ENCODE data around the gene TMEM115. TPM values are rescaled to one million over a fixed set of nuclear protein-coding genes. Genes with fewer than 3 reads are reported as not detected.

The TMEM115 gene
- total and polyA plus RNA-seq, 2 of the 13 experiments (the other 11 are each of a cell fraction or from before 2014, with no cell fraction given): 22.1 to 30.7 TPM

GRCh38 chr3:50322115-50322385 lies 37.3 kb downstream of the TMEM115 start (continued):
- TF ChIP-seq HBP1 (CRISPR knock-in tag; IDR thresholded peaks at IDR 0.05; ENCODE audit: low read depth) (0 out of 2 replicates have a peak, but pooled peaks have one; percentile 0), MAZ (IDR thresholded peaks at IDR 0.05; ENCODE audit: borderline replicate concordance, low read depth, low read length) (no peak), MAZ (CRISPR knock-in tag; IDR thresholded peaks at IDR 0.05; ENCODE audit: low read depth) (peak; percentile 48), HNRNPL (IDR thresholded peaks at IDR 0.05; ENCODE audit: low read depth, low read length) (0 out of 2 replicates have a peak, but pooled peaks have one; percentile 36), MEIS2 (CRISPR knock-in tag; IDR thresholded peaks at IDR 0.05) (0 out of 2 replicates have a peak, but pooled peaks have one; percentile 17), TAF1 (CRISPR knock-in tag; IDR thresholded peaks at IDR 0.05) (peak; percentile 51), POLR2A (IDR thresholded peaks at IDR 0.05; ENCODE audit: insufficient read depth in 1 of 2, low read depth in 2 of 2, low read length in 2 of 2) (peak in 1 of 2 experiments; percentile 74; a peak in 2 of 4 replicates), ZNF772 (CRISPR knock-in tag; IDR thresholded peaks at IDR 0.05) (0 out of 2 replicates have a peak, but pooled peaks have one; percentile 31), ZMYM3 (CRISPR knock-in tag; IDR thresholded peaks at IDR 0.05) (0 out of 2 replicates have a peak, but pooled peaks have one; percentile 9), MLXIP (CRISPR knock-in tag; IDR thresholded peaks at IDR 0.05; ENCODE audit: borderline replicate concordance) (0 out of 2 replicates have a peak, but pooled peaks have one; percentile 27), ZNF556 (CRISPR knock-in tag; IDR thresholded peaks at IDR 0.05; ENCODE audit: borderline replicate concordance) (no peak), NFKB2 (CRISPR knock-in tag; IDR thresholded peaks at IDR 0.05; ENCODE audit: borderline replicate concordance) (0 out of 2 replicates have a peak, but pooled peaks have one; percentile 3), SRSF9 (IDR thresholded peaks at IDR 0.05; ENCODE audit: borderline replicate concordance, insufficient read depth, low read depth, low read length, poor library complexity, severe bottlenecking) (no peak), SIX4 (CRISPR knock-in tag; IDR thresholded peaks at IDR 0.05) (no peak), ZBTB14 (CRISPR knock-in tag; IDR thresholded peaks at IDR 0.05) (no peak; the same call in 1 of the 2 replicates), SATB2 (CRISPR knock-in tag; IDR thresholded peaks at IDR 0.05) (0 out of 2 replicates have a peak, but pooled peaks have one; percentile 45), ZBTB26 (CRISPR knock-in tag; IDR thresholded peaks at IDR 0.05; ENCODE audit: borderline replicate concordance) (no peak), YEATS4 (CRISPR knock-in tag; IDR thresholded peaks at IDR 0.05; ENCODE audit: borderline replicate concordance) (peak; percentile 36), ESRRA (CRISPR knock-in tag; IDR thresholded peaks at IDR 0.05; ENCODE audit: low read depth) (peak; percentile 22; the same call in 1 of the 2 replicates), MNT (IDR thresholded peaks at IDR 0.05) (no peak), ZNF30 (CRISPR knock-in tag; IDR thresholded peaks at IDR 0.05) (no peak), ZFX (CRISPR knock-in tag; IDR thresholded peaks at IDR 0.05; ENCODE audit: low read depth) (no peak; the same call in 1 of the 2 replicates), ZNF747 (CRISPR knock-in tag; IDR thresholded peaks at IDR 0.05; ENCODE audit: borderline replicate concordance) (0 out of 2 replicates have a peak, but pooled peaks have one; percentile 42)

Data from HepG2 (cell line).